Measurements from ENCODE around the gene FOXF2.

DNA sequence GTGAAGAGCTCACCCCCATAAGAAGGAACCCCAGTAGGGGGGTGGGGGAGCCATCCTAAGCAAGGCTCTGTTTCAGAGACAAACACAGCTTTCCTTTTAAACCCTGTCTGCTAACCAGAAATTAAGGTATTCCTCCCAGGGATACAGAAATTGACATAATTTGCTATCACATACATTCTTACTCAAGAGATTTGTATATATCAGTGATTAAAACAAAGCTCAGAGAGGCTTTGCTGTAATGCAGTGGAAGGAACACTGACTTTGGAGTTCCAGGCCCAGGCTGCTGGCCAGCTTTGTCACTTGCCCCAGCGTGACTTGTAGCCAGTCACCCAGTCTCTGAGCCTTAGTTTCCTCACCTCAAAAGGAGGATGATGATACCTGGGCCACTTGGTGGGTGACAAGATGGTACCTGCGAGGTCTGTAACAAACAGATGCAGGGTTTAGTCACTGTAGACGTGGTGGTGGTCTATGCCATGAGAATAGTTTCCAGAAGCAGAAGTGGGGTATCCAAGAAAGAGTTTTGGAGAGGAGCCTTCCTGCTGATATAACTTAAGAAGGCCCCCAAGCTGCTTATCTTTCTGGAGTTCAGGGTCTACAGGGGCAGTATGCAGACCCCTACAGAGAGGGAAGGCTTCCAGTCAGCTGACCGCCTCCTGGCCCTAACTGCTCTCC, 3.2 kb upstream of the FOXF2 start:
- TF ChIP-seq ZNF114 (CRISPR knock-in tag; IDR thresholded peaks at IDR 0.05) (no peak), EZH2 (IDR thresholded peaks at IDR 0.05; ENCODE audit: low read depth, unreplicated experiment) (peak; percentile 80), POLR2AphosphoS5 (IDR thresholded peaks at IDR 0.05; ENCODE audit: low read depth) (no peak), CREB1 (CRISPR knock-in tag; IDR thresholded peaks at IDR 0.05; ENCODE audit: low read depth) (no peak), EZH2phosphoT487 (IDR thresholded peaks at IDR 0.05; ENCODE audit: unreplicated experiment) (no peak), JUNB (IDR thresholded peaks at IDR 0.05; ENCODE audit: unreplicated experiment) (no peak), STAT1 (IDR thresholded peaks at IDR 0.05; ENCODE audit: unreplicated experiment) (no peak), ZNF331 (CRISPR knock-in tag; IDR thresholded peaks at IDR 0.05; ENCODE audit: low read depth) (no peak)
- TF ChIP-seq, protein P1, sequence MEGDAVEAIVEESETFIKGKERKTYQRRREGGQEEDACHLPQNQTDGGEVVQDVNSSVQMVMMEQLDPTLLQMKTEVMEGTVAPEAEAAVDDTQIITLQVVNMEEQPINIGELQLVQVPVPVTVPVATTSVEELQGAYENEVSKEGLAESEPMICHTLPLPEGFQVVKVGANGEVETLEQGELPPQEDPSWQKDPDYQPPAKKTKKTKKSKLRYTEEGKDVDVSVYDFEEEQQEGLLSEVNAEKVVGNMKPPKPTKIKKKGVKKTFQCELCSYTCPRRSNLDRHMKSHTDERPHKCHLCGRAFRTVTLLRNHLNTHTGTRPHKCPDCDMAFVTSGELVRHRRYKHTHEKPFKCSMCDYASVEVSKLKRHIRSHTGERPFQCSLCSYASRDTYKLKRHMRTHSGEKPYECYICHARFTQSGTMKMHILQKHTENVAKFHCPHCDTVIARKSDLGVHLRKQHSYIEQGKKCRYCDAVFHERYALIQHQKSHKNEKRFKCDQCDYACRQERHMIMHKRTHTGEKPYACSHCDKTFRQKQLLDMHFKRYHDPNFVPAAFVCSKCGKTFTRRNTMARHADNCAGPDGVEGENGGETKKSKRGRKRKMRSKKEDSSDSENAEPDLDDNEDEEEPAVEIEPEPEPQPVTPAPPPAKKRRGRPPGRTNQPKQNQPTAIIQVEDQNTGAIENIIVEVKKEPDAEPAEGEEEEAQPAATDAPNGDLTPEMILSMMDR (conservative IDR thresholded peaks at IDR 0.05; ENCODE audit: low read depth in 2 of 2): no peak
- TF ChIP-seq, protein P2, sequence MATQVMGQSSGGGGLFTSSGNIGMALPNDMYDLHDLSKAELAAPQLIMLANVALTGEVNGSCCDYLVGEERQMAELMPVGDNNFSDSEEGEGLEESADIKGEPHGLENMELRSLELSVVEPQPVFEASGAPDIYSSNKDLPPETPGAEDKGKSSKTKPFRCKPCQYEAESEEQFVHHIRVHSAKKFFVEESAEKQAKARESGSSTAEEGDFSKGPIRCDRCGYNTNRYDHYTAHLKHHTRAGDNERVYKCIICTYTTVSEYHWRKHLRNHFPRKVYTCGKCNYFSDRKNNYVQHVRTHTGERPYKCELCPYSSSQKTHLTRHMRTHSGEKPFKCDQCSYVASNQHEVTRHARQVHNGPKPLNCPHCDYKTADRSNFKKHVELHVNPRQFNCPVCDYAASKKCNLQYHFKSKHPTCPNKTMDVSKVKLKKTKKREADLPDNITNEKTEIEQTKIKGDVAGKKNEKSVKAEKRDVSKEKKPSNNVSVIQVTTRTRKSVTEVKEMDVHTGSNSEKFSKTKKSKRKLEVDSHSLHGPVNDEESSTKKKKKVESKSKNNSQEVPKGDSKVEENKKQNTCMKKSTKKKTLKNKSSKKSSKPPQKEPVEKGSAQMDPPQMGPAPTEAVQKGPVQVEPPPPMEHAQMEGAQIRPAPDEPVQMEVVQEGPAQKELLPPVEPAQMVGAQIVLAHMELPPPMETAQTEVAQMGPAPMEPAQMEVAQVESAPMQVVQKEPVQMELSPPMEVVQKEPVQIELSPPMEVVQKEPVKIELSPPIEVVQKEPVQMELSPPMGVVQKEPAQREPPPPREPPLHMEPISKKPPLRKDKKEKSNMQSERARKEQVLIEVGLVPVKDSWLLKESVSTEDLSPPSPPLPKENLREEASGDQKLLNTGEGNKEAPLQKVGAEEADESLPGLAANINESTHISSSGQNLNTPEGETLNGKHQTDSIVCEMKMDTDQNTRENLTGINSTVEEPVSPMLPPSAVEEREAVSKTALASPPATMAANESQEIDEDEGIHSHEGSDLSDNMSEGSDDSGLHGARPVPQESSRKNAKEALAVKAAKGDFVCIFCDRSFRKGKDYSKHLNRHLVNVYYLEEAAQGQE (IDR thresholded peaks at IDR 0.05; ENCODE audit: unreplicated experiment): no peak
- TF ChIP-seq, protein P3, sequence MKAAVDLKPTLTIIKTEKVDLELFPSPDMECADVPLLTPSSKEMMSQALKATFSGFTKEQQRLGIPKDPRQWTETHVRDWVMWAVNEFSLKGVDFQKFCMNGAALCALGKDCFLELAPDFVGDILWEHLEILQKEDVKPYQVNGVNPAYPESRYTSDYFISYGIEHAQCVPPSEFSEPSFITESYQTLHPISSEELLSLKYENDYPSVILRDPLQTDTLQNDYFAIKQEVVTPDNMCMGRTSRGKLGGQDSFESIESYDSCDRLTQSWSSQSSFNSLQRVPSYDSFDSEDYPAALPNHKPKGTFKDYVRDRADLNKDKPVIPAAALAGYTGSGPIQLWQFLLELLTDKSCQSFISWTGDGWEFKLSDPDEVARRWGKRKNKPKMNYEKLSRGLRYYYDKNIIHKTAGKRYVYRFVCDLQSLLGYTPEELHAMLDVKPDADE (IDR thresholded peaks at IDR 0.05): no peak
- TF ChIP-seq, protein P4, sequence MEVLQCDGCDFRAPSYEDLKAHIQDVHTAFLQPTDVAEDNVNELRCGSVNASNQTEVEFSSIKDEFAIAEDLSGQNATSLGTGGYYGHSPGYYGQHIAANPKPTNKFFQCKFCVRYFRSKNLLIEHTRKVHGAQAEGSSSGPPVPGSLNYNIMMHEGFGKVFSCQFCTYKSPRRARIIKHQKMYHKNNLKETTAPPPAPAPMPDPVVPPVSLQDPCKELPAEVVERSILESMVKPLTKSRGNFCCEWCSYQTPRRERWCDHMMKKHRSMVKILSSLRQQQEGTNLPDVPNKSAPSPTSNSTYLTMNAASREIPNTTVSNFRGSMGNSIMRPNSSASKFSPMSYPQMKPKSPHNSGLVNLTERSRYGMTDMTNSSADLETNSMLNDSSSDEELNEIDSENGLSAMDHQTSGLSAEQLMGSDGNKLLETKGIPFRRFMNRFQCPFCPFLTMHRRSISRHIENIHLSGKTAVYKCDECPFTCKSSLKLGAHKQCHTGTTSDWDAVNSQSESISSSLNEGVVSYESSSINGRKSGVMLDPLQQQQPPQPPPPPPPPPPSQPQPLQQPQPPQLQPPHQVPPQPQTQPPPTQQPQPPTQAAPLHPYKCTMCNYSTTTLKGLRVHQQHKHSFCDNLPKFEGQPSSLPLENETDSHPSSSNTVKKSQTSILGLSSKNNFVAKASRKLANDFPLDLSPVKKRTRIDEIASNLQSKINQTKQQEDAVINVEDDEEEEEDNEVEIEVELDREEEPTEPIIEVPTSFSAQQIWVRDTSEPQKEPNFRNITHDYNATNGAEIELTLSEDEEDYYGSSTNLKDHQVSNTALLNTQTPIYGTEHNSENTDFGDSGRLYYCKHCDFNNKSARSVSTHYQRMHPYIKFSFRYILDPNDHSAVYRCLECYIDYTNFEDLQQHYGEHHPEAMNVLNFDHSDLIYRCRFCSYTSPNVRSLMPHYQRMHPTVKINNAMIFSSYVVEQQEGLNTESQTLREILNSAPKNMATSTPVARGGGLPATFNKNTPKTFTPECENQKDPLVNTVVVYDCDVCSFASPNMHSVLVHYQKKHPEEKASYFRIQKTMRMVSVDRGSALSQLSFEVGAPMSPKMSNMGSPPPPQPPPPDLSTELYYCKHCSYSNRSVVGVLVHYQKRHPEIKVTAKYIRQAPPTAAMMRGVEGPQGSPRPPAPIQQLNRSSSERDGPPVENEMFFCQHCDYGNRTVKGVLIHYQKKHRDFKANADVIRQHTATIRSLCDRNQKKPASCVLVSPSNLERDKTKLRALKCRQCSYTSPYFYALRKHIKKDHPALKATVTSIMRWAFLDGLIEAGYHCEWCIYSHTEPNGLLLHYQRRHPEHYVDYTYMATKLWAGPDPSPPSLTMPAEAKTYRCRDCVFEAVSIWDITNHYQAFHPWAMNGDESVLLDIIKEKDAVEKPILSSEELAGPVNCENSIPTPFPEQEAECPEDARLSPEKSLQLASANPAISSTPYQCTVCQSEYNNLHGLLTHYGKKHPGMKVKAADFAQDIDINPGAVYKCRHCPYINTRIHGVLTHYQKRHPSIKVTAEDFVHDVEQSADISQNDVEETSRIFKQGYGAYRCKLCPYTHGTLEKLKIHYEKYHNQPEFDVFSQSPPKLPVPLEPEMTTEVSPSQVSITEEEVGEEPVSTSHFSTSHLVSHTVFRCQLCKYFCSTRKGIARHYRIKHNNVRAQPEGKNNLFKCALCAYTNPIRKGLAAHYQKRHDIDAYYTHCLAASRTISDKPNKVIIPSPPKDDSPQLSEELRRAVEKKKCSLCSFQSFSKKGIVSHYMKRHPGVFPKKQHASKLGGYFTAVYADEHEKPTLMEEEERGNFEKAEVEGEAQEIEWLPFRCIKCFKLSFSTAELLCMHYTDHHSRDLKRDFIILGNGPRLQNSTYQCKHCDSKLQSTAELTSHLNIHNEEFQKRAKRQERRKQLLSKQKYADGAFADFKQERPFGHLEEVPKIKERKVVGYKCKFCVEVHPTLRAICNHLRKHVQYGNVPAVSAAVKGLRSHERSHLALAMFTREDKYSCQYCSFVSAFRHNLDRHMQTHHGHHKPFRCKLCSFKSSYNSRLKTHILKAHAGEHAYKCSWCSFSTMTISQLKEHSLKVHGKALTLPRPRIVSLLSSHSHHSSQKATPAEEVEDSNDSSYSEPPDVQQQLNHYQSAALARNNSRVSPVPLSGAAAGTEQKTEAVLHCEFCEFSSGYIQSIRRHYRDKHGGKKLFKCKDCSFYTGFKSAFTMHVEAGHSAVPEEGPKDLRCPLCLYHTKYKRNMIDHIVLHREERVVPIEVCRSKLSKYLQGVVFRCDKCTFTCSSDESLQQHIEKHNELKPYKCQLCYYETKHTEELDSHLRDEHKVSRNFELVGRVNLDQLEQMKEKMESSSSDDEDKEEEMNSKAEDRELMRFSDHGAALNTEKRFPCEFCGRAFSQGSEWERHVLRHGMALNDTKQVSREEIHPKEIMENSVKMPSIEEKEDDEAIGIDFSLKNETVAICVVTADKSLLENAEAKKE (CRISPR knock-in tag; IDR thresholded peaks at IDR 0.05): no peak

Data from GM23338 (cell line).